Astrocyte of the hippocampus (primary cell): Measurements from ENCODE around the gene CORO1C.

Source experiments
- DNase-seq: peaks from one replicate; pipeline ENCODE4 v3.0.0; 2011; ENCODE audit warnings: low read depth, low spot score

CORO1C gene

DNA sequence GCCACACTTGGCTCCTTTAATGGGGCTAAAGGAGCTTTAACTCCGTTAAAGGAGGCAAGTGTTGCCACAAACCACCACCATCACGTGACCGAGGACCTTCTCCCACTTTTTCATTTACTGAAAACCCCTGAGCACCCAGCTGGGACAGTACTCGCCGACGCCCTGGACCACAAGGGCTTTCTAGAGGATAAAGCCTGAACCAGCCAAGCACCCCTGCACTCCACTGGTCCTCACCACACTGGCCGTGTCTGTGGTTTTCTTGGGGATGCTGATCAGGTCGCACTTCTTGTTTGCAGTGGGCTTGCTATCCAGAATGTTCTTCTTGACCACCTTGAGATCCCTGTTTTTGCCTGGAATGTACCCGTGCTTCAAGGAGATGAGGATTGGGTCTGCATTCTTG, 82.9 kb downstream of the CORO1C start:
- no peak for DNase-seq

DNA sequence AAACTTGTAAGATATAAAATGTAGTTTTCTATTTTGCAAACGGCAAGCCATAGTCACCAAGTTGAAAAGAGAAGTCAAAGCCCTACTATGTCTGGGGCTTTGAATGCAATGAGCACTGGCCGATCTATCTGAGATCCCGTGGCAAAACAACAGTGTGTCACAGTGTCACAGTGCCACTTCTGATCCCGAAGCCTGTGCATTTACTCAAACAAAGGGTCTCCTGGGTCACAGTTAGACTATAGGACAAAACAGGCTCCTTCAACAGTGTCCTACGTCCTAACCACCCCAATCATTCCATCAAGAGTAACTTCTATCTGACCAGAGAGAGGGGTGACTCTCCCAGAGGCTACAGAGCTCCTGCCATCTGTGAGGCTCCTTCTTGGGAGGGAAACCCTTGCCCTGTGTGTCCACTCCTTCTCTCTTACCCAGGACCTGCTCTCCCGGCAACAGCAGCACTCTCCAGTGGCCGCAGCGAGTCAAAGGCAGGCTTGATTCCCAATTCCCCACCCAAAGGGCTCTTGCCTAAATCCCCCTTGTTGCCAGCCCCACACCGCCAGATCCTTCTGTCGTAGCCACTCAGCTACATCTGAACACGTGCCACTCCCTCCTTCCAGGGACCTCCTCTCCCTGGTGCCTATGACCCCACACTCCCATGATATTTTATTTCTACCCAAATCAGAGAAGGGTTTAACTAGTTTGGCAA, 83.6 kb downstream of the CORO1C start:
- DNase-seq, result no peak

DNA sequence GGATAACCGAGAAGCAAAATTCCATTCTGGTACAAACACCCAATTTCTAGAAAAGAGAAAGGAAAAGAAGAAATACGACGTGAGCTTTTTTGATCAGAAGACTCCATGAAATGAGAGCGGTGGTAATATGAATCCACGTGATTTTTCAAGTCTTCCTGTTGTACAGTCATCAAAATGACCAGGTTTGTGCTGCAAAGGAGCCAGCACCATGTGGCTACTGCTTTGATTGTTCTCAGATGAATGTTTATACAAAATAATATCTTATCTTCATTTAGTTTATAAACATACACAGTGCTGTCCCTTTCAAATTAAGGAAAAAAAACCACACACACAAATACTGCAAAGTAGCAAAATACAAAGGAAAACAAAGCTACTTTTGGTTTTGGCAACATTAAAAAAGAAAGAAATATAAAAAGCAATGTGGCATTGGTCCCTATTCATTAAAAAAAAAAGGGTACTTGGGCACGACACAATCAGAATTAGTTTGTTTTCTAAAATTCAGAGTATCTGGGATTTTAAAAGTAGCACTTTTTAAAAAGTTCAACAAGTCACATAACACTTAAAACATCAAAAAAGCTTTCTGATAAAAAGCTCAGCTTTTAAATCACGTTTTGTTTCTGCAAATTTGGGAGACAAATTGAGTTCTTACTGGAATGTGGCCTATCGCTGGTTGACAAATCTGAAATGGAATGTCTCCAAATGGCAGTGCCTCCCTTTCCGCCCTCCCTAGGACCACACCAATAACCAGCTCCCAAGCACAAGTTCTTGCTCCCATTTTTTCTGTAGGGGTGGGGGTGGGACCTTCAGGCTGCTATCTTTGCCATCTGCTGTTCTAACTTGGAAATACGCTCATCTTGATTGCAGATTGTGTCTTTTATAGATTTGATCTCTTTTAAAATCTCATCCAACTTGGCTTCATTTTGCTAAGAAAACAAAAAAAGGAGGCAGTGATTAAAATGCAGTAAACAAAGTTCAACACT, 84.4 kb downstream of the CORO1C start:
- DNase-seq, result no peak

DNA sequence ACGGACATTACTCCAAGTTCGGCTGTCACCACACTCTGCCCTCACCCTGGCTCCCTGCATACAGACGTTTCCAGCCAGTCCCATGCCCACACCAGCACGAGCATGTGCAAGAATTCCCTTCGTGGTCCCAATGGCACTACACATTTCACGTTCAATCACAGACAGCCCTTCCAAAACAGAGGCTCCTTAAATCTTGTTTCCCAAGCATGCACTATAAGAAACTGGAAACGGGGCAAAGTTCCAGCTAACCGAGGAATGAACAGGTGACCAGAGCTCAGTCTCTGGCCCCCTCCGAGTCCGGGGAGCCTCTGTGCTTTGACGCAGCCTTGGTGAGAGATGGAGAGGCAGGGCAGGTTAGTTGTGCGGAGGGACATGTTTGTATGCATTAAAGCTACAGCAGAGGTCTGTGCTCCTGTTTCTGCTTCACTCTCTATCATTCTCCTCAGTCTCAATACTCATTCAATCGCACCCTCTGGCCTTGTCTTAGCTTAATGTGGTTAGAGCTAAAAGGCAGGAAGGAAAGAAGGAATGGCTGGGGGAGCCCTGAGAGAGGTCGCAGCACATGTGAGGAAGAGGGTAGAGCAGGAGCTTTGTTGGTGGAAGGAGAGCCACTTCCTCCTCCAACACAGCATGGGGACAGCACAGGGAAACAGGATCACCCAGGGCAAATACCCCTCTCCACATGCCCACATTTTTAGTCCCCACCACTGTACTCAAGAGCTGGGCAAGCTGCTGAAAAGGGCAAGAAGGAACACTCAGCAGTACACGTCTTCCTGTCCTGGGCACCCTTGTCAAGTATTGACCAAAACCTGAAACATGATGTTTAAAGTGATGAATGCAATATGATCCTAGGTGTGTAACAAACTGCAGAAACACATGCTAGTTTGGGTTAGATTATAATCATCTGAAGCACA, 85.4 kb downstream of the CORO1C start:
- no peak for DNase-seq

DNA sequence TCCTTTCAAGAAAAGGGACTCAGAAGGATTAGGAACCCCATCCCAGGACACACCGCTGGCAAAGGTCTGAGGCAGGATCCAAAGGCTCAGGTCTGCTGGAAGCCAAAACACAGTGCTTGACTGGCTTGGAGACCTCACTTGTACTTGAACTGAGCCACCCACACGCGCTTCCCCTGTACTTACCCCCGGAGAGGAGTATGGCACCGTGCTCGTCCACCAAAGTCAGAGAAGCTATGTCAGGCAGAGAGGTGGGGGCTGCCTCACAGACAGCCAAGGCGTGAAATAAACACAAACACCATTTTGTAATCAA, 86.6 kb downstream of the CORO1C start:
- no peak for DNase-seq

DNA sequence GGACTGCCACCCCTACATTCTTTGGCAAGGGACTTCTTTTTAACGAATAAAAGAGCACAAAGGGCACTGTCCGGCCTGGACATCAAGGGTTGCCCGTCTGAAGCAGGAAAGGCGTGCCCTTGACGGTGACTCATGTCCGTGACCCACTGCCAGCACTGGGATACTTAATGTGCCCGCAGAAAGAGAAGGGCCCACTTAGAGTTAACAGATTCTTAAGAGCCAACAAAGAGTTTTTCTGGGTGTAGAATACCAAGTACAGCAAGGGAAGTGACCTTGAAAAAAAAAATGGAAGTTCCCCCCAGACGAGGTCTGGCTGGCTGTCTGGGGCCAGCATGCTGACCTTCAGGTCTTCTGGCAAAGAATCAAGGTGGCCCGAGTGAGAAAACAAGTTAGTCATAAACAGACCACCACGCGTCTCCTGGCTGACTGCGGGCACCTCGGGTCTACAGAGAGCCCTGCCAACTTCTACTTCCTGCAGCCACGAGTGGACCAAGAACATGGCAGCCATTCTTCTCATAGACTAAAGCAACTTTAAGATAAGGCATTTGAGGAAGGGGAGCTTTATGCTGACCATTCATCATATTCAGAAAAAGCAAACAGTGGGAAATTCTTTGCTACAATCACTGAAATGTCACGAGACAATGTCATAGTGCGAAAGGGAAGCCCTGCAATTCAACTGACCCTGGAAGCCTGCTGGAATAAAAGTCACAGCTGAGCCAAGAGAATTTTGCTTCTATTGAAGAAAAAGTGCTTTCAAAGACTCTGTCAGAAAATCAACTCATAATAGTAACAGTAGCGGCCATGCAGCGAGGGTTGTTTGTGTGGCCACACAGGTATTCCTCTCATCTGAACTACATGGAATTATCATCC, 87.1 kb downstream of the CORO1C start:
- DNase-seq, result peak; percentile 86

DNA sequence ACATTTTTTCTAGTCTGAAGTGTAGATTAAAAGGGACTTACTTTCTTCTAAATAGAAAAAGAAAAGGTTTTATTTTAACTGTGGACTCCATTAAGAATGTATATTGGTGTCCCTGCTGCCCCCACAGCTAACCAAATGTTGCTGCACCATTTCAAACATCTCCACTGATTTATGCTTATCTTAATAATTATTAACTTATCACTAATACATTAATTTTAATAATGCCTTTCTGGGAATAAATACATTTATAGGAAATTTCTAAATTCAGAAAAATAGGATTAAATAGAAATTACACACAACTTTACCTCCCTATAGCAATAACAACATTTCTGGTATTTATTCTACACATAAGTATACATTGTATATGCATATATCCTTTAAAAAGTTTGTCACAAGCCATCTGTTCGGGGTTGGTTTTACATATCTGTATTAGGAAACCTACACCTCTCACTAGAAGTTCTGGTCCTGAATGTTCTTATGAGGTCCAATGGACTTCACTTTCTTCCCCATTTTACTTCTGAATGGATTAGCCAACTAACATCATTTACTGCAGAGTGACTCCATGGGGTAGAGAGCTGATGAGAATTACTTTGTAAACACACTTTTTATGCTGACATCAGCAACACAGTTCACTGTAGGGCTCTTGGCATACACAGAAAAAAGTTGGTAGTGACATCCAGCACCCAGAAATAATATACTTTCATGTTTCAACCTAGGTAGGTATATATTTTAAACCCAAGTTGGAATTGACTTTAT, 88.2 kb downstream of the CORO1C start:
- DNase-seq, result no peak

DNA sequence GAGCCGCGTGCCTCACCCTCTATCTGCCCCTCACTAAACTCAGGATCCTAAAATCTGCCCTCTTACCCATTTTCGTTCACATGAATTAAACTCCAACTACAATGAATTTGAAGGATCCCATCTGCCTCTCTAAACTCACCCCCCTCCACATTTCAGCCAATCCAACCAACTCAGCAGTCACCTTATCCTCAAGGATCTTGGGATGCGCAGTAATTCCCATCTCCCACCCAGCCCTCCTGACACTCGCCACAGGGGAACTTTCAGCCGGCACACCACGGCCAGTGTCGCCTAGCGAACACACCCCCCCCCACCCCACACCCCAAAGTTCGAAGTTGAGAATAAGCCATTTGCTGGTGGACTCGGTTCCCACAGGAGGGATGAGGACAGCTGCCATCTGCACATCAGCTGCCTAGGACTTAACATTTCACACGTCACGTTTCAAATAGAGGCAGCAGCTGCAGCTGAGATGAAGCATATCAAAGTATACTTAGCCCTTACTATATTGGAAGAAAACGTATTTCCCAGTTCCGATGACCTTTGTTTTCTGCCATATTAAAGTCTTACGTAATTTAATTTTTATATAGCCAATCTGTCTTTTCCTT, 88.9 kb downstream of the CORO1C start:
- no peak for DNase-seq

DNA sequence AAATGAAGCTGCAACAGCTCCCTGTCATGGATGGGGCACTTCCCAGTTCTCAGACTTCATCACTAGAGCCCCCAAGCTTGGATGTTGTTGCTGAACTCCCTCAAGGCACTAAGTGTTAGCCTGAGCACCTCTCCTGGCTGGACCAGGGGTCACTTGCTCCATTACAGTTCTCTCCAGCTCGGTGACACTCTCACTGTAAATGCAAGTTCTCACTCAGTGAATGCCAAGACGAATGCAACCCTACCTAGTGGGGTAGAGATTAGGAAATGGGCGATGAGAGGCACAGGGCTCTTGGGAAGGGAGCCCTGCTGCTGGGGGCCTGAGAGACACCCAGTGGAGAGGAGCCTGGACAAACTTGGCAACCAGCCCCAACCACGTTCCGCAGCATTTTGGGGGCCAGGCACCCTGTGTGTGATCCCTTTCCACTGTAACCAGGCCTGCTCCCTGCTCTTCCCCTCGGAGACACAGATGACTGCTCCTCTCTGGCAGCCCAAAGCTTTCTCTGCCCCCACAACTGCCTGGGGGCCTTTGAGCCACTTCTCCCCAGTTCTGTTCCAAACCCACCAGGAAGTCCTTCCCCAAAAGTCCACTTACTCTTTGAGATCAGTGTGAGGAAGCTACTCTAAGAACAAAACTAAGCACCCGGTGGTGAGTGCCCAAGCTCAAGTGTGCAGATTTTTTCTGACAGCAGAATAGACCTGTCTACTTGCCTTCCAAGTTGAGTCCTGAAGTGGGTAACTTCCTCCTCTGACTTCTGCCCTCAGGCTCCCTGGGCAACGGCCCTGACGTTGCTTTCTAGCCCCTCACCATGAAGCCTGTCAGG, 89.7 kb downstream of the CORO1C start:
- DNase-seq, result no peak

DNA sequence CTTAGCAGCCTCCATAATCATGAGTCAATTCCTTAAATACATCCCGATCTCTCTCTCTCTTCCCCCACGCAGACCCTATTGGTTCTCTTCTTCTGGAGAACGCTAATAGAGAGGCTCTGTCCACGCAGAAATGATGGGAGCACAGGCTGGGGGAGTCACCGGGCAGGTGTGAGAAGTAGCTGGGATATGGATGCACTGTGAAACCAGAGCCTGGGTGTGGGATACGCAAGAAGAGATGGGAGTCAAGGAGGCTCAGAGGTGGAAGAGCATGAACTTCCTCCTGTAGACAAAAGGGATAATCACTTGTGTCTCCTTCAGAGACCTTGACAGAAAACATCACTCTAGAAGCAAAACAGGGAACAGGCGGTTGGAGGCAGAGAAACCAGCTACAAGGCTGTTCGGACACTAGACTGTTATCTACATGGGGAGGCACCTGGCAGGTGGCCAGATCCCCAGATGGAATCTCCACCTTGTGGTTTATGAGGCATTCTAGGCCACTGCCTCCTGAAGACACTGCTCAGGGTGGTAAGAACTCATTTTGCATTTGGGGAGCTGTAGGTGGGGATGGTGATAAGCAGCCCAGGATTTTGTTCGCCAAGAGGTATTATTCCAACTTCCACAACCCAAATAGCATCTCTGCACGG, 90.4 kb downstream of the CORO1C start:
- peak; percentile 56 for DNase-seq

DNA sequence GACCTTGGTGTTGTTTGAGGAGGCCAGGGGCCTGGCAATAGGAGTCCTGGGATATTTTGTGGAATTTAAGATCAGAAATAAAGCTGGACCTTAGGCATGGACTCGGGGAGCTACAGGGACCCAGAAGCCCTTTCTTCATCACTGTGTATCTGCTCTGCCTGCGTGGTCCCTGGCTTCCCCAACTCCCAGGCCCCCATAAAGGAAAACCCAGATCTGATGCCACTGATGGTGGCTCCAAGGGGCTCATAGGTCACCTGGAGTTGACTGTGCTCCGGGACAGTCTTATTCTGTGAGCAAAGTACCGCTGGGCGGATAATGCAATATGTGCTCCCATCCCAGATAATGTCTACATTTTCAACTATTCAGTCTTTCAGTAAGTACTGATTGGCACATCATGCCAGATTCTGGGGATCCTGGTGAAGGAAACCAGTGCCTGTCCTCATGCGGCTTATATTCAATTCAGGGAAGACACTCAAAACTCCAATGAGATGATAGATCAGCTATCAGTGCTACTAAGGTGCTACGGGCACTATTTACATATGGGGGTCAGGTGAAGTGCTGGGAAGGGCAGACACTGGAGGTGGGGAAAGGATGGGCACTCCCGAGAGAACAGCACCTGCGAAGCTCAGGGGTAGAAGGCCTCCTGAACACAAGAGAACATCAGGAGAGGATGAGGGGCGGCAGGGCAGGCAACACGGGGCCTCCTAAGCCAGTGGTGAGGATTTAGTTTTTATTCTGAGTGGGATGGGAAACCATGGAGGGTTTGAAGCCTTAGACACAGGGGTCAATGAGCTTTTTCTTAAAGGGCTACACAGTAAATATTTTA, 92.1 kb downstream of the CORO1C start:
- no peak for DNase-seq

DNA sequence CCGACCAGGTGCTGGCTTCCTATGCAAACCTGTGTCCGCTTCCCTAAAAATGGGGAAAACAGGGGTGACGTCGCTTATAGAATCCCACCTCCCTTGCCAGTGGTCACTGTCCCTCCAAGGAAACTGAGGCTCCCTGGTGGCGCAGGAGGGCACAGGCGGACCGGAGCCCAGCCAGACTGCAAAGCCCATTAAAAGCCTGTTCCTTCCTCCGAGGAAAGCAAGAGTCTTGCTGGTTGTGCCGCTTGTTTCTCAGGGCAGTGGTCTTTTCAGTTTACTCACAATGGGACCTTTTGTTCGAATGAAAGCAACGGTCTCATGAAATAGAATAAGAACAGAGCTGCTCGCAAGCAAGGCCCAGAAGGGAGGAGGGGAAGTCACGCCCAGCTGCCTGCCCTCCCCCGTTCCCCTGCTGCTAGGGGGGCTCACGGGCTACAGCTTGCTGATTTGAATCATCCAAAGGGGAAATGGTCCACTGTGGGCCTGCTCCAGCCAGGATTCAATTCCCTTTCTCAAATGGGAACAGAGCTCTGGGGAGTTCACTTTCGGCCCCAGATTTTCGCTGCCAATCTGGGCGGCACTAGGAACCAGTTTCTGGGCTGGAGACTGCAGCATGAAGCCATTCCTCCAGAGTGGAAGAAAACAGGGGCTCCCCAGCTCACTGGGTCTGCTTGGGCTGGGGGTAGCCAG, 93.0 kb downstream of the CORO1C start:
- DNase-seq, result peak; percentile 62

DNA sequence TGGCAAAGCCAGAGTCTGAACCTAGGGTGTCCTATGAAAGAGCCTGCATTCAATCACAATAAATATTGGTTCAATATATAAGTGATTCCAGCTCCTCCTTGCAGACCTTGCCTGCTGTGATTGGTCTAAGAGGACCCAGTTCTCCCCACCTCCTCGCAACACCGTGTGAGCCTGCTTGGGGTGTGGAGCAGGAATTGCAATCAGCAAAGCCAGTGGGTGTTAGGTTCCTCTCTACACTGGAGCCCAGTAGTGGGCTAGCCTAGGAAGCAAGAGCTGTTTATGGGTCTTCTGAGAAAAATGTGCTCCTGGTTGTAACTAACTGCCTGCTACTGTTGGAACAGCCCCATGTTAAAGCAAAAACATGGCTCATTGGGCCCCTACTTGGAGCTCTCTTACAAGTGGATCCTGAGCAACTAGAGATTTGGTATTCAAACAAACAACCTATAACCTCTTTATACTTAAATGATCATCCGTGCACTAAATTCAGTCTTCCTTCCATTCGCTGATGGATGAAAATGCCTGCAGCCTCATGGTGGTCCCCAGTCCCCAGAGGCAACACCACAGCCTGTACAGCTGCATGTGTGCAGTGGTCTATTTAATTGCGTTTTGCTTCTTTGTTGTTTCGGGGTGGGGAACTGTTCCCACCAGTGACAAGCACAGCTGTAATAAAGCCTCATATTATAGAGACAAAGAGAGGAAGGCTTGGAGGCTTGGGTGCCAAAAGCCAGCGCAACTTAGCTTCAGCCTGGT, 93.9 kb downstream of the CORO1C start:
- no peak for DNase-seq

DNA sequence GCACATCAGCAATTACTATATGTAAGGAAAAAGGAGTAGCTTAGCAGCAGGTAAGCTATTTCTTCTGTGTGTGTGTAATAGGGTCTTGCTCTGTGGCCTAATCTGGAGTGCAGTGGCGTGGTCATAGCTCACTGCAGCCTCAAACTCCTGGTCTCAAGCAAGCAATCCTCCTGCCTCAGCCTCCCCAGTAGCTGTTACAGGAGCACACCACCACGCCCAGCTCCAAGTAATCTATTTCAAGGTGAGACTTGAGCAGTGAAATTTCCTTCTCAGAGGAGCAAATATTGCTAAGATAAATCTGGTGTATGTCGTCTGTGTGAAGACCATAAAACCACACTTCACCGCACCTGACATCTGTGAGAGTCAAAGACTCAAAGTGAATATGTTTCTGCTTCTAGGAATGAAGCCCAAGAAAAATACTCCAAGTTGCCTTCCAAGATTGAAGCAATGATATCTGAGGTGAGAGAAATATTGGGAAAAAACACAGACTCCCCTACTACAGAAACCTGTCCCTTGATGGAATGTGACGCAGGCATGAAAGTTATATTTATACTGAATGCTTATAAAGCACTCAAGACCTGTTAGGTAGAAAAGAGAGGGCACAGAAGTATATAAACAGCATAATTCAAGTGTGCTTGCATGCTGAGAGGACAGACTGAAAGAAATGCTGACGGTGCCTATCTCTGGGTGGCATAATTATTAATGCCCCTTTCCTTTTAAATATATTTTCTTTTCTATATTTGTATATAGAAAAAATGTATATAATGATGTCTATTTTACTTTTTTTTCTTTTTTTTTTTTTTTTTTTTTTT, 95.1 kb downstream of the CORO1C start:
- no peak for DNase-seq

DNA sequence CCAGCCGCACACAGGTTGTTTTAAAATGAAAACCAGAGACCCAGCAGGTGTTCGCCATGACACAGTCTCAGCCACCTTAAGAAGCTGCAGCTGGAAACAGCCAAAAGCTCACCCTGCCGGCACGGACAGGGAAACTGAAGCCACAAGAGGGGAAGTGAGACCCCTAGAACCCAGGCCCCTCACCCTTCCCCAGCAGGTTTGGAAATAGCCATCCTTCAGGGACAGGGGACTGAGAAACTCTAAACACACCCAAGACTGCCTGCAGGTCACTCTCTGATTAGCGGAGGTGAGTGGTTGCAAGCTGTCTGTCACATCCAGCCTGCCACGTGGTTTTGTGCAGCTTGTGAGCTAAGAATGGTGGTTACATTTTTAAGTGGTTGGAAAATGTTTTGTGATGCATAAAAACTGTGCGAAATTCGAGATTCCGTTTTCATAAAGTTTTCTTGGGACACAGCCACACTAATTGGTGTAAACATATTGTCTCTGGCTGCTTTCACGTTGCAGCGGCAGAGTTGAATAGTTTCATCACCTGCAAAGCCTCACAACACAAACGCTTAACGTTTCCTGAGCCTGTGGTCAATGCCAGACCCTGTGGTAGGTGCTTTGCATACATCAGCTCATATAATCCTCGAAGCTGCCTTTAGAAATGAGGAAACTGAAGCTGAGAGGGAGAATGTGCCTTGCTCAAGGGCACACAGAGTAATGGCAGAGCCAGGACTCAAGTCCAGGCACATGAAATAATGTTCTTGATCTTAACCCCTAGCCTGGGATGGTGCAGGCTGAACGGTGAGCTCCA, 95.9 kb downstream of the CORO1C start:
- peak; percentile 51 for DNase-seq
